HK-2 (cell line): Measurements from ENCODE around the gene GLB1L2.

Source experiments
- DNase-seq: peaks from one replicate; pipeline ENCODE4 v3.0.0-alpha.2; 2018; ENCODE audit not compliant: unreplicated experiment

GLB1L2 gene

GRCh38 chr11:134386945-134387344 is 55.2 kb downstream of the GLB1L2 start:
- DNase-seq, result no peak

- DNase-seq, result no peak
These were observed 55.7 kb downstream of the GLB1L2 start for GRCh38 chr11:134387501-134387900.

DNA sequence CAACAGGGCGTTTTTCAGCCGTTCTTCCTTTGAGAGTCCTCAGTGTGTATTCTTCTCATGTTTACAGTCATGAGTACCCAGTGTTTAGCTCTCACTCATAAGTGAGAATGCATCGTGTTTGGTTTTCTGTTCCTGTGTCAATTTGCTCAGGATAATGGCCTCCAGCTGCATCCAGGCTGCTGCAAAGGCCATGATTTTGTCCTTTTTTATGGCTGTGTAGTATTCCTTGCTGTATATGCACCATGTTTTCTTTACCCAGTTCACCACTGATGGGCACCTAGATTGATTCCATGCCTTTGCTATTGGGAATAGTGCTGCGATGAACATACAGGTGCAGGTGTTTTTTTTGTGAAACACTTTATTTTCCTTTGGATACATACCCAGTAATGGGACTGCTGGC is 56.8 kb downstream of the GLB1L2 start:
- no peak for DNase-seq

GRCh38 chr11:134389464-134390180 is 57.8 kb downstream of the GLB1L2 start:
- no peak for DNase-seq

- no peak for DNase-seq
These were observed 59.1 kb downstream of the GLB1L2 start for GRCh38 chr11:134390706-134391569.

- no peak for DNase-seq
These were observed 59.9 kb downstream of the GLB1L2 start for GRCh38 chr11:134391656-134392055.

GRCh38 chr11:134392953-134393615 is 61.3 kb downstream of the GLB1L2 start:
- no peak for DNase-seq

- no peak for DNase-seq
These were observed 61.9 kb downstream of the GLB1L2 start for GRCh38 chr11:134393638-134394037.

- DNase-seq, result no peak
These were observed 62.5 kb downstream of the GLB1L2 start for GRCh38 chr11:134394311-134394710.

DNA sequence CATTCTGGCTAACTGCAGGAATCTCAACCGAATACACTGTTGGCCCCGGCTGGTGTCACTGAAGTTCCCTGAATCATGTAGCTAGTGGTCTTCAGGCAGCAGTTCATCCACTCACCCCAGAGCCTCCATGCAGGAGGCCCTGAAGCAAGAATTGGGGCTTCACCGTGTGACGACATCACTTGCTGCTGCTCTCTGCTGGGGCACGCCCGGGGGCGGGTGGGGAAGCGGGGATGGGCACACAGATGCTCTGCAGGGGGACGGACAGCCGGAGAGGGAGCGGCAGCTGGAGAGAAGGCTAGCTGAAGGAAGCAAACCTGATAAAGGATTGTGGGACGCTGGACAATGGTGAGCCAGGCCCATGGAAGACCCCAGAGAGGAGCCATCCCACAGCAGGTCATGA is 63.2 kb downstream of the GLB1L2 start:
- no peak for DNase-seq

DNA sequence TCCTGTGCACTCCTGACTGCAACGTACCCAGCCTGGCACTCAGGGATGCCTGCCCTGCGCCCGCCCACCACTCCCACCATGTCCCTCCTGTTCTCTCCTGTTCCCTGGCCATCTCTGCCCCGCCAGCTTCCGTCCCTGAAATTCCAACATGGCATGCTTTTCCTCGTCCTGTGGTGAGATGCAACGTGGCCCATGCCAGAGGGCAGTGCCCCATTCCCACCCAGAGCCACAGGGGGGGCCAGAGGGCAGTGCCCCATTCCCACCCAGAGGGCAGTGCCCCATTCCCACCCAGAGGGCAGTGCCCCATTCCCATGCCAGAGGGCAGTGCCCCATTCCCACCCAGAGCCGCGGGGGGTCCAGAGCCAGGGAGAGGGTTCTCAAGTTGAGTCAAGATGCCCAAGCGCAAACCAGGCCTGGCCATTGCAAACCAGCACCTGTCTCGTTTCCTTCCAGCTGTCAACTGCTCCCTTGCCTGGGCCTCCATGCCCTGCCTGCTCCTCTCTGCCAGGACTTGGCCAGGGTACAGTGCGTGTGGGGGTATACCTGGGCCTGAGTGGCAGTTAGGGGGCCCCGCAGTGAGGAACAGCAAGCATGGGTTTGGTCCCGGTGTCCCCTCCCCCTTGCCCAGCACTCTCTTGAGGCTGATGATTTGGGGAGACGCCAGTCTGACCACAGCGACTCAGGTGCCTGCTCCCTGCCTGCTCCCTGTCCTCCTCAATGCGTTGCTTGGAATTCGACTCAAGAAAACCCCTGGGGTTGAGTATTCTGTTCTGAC is 65.7 kb downstream of the GLB1L2 start:
- DNase-seq, result no peak

- DNase-seq, result no peak
These were observed 66.3 kb downstream of the GLB1L2 start for GRCh38 chr11:134398079-134398444.

- no peak for DNase-seq
These were observed 67.0 kb downstream of the GLB1L2 start for GRCh38 chr11:134398644-134399292.

DNA sequence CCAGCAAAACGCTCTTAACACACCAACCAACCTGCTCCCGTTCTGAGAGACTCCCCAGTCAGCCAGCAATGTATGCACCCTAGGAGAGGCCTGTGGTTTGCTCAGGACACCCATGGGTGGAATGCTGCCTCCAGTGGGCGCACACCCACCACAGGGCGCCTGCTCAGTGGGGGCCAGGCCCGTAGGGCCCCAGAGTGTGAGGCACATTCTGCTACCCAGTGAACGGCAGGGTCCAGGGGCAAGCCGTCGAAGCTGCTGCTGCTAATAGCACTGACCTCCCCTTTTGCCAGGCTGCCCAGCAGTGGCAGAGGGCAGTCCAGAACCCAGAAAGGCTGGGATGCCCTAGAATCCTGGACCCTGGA is 67.5 kb downstream of the GLB1L2 start:
- no peak for DNase-seq

GRCh38 chr11:134399996-134400395 is 68.2 kb downstream of the GLB1L2 start:
- no peak for DNase-seq

DNA sequence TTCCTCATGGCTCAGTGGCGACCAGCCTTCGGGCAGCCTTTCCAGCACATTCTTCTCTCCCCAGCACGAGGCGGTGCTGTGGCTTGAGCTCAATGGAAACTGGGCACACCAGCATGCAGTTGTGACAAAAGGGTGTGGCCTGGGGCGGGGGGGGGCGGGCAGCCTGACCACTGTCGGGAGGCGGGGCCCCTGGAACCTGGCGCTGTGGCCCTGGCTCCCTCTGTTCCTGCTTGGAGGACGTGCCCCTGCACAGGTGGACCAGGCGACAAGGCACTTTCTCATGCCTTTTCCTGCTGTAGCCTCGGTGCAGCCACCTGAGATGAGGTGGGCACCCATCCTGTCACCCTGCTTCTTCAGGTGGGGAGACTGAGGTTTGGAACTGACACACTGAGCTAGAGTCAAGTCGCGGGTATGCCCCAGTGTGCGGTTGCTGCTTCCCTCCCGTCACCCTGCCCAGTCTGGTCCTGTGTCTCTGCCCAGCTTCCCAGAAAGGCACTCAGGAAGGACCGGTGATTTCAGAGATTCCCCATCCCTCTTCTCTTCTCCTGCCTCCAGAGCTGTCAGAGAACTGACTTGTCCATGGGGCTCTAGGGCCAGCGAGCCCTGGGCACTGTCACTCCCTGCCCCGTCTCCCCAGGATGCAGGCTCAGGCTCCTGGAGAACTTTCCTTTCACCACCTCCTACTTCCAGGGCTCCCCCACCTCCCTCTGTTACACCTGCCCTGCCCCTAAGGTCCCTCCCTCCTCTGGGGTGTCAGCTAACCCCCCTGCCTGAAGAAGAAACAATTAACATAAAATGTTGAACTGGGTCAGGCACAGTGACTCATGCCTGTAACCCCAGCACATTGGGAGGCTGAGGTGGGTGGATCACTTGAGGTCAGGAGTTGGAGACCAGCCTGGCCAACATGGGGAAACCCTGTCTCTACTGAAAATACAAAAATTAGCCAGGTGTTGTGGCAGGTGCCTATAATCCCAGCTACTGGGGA is 70.3 kb downstream of the GLB1L2 start:
- no peak for DNase-seq

DNA sequence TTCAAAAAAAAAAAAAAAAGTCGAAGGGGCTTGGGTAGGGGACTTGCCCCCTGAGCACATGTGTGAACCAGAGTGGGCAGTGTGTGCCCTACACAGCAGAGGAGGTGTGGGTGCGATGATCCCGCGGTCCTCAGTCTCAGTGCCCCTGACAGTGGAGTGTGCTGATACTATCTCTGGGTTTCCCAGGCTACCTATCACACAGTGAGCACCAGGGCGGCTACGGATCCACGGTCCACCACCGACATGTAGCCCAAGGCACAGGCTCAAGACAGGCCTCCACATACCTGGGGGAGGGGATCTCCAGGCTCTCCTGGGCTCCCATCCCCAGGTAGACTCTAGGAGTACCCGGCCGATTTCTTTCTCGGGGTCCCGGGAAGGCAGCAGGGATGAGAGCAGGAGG is 71.1 kb downstream of the GLB1L2 start:
- DNase-seq, result no peak

DNA sequence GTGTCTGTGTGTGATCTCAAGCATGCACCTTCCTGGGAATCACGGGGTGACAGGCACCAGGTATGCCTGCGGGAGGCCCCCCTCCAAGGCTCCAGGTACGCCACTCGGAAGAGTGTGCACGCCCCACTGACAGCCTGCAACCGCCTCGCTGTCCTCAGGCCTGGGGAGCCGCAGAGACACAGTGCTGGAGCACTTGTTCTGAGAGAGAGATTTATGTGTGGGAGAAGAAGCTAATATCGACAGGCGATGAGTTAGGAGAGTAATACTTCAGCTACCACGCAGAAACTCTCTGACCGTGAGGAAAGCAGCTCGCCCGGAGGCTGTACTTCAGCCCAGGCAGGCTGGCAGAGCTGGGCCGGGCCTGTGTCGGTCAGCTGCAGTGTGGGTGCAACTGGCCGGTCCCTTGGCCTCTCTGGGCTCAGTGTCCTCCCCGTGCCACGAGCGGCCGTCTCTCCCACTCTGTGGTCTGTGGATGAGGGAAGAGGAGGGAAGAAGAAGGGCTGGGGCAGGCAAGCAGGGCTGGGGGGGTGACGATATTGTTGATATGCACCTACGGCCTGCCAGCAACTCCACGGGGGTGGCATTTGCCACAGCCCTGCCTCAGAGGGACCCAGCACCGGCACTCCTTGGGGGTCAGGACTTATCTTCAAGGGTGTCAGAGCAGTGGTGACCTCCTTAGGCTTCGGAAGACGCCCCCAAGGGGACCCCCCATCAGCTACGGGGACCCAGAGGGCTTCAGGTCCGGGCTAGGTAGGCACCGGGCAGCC is 73.0 kb downstream of the GLB1L2 start:
- no peak for DNase-seq

GRCh38 chr11:134405436-134405835 is 73.6 kb downstream of the GLB1L2 start:
- DNase-seq, result no peak

GRCh38 chr11:134405841-134406240 is 74.1 kb downstream of the GLB1L2 start:
- no peak for DNase-seq
